22Rv1 (cell line): Measurements from ENCODE around the gene TTC33.
A peak's percentile ranks its signal among the peaks of the same experiment; 100 is the strongest.

Experiments used
- H3K27ac ChIP-seq: fragments of 450-650 bp; 2 replicates; pipeline ENCODE4 v1.5.1; 2017
- CTCF ChIP-seq: fragments of 450-650 bp; IDR thresholded peaks from 2 replicates; pipeline ENCODE4 v1.5.1; 2017; ENCODE audit warnings: mild to moderate bottlenecking
- ZFX ChIP-seq: fragments of 450-650 bp; IDR thresholded peaks from 2 replicates; pipeline ENCODE4 v1.6.1; 2017; ENCODE audit warnings: antibody characterized with exemption, borderline replicate concordance

Gene TTC33

DNA sequence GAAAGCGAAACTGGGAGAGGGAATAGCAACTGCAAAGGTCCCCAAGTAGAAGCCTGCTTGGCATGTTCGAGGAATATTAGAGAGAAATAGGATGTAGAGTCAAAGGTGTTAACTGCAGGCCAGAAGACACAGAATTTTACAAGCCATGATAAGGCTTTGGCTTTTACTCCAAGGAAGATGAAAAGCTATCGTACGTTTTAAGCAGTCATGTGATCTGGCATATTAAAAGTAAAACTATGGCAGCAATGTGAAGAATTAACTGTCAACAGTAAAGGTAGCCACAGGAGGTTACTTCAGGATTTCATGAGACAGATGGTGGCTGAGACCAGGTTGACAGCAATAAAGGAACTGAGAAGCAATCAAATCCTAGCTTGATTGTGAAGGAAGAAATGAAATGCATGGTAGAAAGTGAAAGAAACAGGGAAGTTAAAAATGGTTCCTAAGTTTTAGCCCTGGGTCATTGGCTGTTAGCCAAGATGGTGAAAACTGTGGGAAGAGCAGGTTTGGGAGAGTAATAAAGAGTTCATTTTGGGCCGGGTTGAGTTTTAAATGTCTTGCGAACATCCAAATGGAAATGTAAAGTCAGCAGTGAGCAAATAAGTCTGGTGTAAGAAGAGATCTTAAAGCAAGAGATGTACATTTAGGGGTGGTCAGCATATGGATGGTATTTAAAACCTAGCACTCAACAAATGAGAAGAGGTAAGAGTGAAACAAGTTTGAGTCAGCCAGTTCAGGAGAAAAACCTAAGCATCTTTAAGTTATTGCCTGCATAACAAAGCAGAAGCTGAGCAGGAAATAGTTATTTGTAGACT, 20.3 kb upstream of the TTC33 start:
- no peak for TF ChIP-seq ZFX
- TF ChIP-seq CTCF, result no peak
- peak overlapping the region; percentile 65 for H3K27ac ChIP-seq

DNA sequence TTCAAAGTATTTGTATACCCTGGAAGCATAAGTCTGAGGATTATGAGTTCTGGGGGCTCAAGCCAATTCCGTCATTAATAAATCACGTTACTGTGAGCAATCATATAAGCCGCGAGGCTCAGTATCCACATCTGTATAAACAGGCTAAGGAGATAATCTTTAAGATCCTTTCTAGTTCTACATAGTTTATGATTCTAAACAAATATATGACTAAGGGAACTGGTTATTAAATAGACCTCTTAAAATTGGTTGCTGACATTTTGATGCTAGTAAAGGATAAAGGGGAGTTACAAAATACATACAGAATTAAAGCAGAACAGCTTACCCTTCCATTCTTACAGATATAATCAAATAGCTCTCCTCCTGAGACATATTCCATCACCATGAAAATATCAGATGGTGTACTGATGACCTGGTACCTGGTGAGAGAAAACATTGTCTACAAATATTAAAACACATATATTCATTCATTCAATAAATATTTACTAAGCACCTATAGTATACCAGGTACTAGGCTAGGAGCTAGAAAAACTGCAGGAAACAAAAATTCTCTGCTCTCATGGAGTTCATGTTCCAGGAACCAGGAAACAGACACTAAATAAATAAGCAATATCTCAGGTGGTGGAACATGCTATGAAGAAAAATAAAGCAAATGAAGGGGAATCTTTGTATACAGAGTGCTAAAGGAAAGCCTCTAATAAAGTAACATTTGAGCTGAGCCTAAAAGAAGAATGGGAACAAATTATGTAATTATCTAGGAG, 19.5 kb upstream of the TTC33 start:
- TF ChIP-seq CTCF, result no peak
- TF ChIP-seq ZFX, result no peak
- H3K27ac ChIP-seq, result peak overlapping the region; percentile 65

GRCh38 chr5:40774623-40775022, 18.9 kb upstream of the TTC33 start:
- TF ChIP-seq CTCF (0 out of 2 replicates have a peak, but pooled peaks have one; percentile 9), ZFX (no peak)

GRCh38 chr5:40770764-40771163, 15.0 kb upstream of the TTC33 start:
- H3K27ac ChIP-seq, result no peak overlapping the region
- TF ChIP-seq CTCF, result no peak
- no peak for TF ChIP-seq ZFX

More at GRCh38 chr5:40774623-40775022, 18.9 kb upstream of the TTC33 start:
- H3K27ac ChIP-seq, result peak overlapping the region; percentile 65

GRCh38 chr5:40762705-40763104, 6.9 kb upstream of the TTC33 start:
- H3K27ac ChIP-seq, result no peak overlapping the region
- TF ChIP-seq CTCF, result no peak
- no peak for TF ChIP-seq ZFX

- TF ChIP-seq ZFX (no peak), CTCF (no peak)
- peak overlapping the region; percentile 89 for H3K27ac ChIP-seq
These were observed 1.6 kb upstream of the TTC33 start for GRCh38 chr5:40757400-40757799.

DNA sequence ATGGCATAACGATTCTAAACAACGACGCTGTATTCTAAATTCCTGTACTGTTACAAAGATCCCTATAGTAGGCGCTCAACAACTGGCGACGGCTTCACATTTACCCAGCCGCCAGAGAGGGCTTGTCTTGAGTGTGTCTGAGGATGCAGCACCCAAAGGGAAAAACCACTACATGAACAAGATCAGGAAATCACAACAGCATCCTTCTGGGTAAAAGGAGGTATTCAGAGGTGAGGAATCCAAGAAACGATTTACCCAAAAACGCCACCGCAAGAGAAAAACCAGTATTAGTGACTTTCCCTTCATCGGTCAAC, 711 bp downstream of the TTC33 start:
- no peak for TF ChIP-seq ZFX
- TF ChIP-seq CTCF, result peak; percentile 85
- peak overlapping the region; percentile 89 for H3K27ac ChIP-seq
